Lower lobe of right lung (tissue), 2 donors: ENCODE results near the gene WEE2. TPM values are rescaled to one million over a fixed set of nuclear protein-coding genes. Genes with fewer than 3 reads are reported as not detected.
"Not testable (repeated sequence)": the region's sequence is repeated elsewhere in the genome, so short reads cannot be mapped to it uniquely, and the experiment has no call there.

Experiments used
- ATAC-seq, 2 donors: fragments of 200-7000 bp; cut with Tn5 transposase; one replicate each; pipeline ENCODE4 v1.9.1; 2020 to 2022; ENCODE audit warnings: mild to moderate bottlenecking in 2 of 2, moderate library complexity in 2 of 2
- DNase-seq: peaks from one replicate; pipeline ENCODE4 v3.0.0-alpha.2; 2020
- H3K27ac ChIP-seq: fragments of 200-600 bp; one replicate; pipeline ENCODE4 v1.8.0; 2022
- H3K27me3 ChIP-seq: fragments of 200-600 bp; one replicate; pipeline ENCODE4 v1.8.0; 2022; ENCODE audit warnings: low read depth
- H3K36me3 ChIP-seq: fragments of 200-600 bp; one replicate; pipeline ENCODE4 v1.8.0; 2022; ENCODE audit warnings: mild to moderate bottlenecking
- H3K4me1 ChIP-seq: fragments of 200-600 bp; one replicate; pipeline ENCODE4 v1.8.0; 2022
- H3K4me3 ChIP-seq: fragments of 200-600 bp; one replicate; pipeline ENCODE4 v1.8.0; 2022; ENCODE audit warnings: mild to moderate bottlenecking
- H3K9me3 ChIP-seq: fragments of 200-600 bp; one replicate; pipeline ENCODE4 v1.8.0; 2022
- CTCF ChIP-seq: fragments of 200-600 bp; IDR thresholded peaks from one replicate; pipeline ENCODE4 v1.8.0; 2022; ENCODE audit warnings: antibody characterized with exemption, mild to moderate bottlenecking
- intact Hi-C: fragments of 100-400 bp; cut with DNase I; formaldehyde crosslinking; loops from one replicate; pipeline ENCODE4 v1.11.0; 2022
- total RNA-seq: library from RNA; stranded (reverse); fragmentation: NEBNext Ultra II Directional; extraction: Animal tissue kit (Norgen Biotek cat#: 25700); gene quantifications from one replicate; pipeline ENCODE4 v1.2.1, GENCODE V29; 2021
- donor health status: DM: no; HTN: yes; CAD: no; lungs with severe emphysema.

The WEE2 gene
- total RNA-seq, 1 donor from 2014 or later = not detected

- Histone ChIP-seq H3K4me3 (peak overlapping the region; percentile 80), H3K36me3 (peaks cover 48% of the 10 kb centered on the region), H3K4me1 (peaks cover 33% of the 10 kb centered on the region), H3K27me3 (no peaks in the 10 kb centered on the region), H3K27ac (no peak overlapping the region), H3K9me3 (no peaks in the 10 kb centered on the region)
- no peak for TF ChIP-seq CTCF
- intact Hi-C loops = no loop called here
- no peak for ATAC-seq
- no peak for DNase-seq
Measured at GRCh38 chr7:141739250-141739649, 31.1 kb downstream of the WEE2 start.

DNA sequence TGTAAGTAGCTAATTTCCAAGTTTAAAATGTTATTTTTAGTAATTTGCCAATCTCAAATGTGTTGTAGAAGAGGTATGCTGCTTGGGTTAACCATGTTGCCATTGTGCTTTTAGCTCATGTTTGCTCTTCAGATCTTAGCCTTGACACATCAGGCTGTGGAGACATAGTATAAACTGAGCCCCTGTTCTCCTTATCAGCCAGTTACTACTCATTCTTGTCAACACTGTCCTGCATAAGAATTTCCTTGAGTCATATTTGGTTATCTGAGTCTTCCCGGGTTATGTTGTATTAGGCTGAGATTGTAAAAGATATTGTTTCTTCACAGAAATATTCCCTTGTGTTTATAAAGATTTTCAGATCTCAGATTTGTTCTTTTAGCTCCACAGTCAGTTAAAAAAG lies 34.1 kb downstream of the WEE2 start:
- no peak for ATAC-seq
- intact Hi-C loops = no loop called here
- no peak for DNase-seq
- no peaks in the 10 kb centered on the region for H3K27me3 ChIP-seq
- H3K4me1 ChIP-seq = peaks cover 30% of the 10 kb centered on the region
- no peak for TF ChIP-seq CTCF
- peaks cover 78% of the 10 kb centered on the region for H3K36me3 ChIP-seq
- H3K9me3 ChIP-seq = no peaks in the 10 kb centered on the region
- no peak overlapping the region for H3K4me3 ChIP-seq
- H3K27ac ChIP-seq = no peak overlapping the region

- Histone ChIP-seq H3K27me3 (no peaks in the 10 kb centered on the region), H3K27ac (no peak overlapping the region), H3K4me1 (peaks cover 21% of the 10 kb centered on the region), H3K9me3 (no peaks in the 10 kb centered on the region), H3K36me3 (peaks cover 97% of the 10 kb centered on the region), H3K4me3 (no peak overlapping the region)
- ATAC-seq (no peak), DNase-seq (no peak)
- intact Hi-C loops = no loop called here
- no peak for TF ChIP-seq CTCF
Measured at GRCh38 chr7:141744131-141744530, 36.0 kb downstream of the WEE2 start.

DNA sequence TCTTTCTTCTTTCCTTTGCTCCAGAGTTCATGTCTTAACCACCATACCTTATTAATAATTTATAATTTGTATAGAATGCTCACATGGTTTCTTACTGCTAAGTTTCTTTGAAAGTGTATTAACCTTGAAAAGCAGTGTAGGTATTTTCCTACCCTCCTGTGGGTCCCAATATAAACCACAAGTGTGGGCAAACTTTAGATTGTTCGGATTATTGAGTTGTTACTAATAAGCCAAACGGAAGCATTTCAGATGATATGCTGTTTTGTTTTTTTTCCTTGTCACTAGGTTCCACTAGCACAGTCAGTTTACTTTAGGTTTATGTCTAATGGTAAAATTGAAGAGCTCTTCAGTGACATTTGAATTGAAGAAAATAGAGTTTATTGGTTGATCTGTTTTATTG lies 40.2 kb downstream of the WEE2 start:
- Histone ChIP-seq H3K9me3 (peaks cover 29% of the 10 kb centered on the region), H3K36me3 (peaks cover 100% of the 10 kb centered on the region), H3K27me3 (no peaks in the 10 kb centered on the region), H3K4me3 (no peak overlapping the region), H3K4me1 (no peaks in the 10 kb centered on the region), H3K27ac (no peak overlapping the region)
- ATAC-seq (no peak), DNase-seq (no peak)
- intact Hi-C loops = no loop called here
- TF ChIP-seq CTCF = no peak

DNA sequence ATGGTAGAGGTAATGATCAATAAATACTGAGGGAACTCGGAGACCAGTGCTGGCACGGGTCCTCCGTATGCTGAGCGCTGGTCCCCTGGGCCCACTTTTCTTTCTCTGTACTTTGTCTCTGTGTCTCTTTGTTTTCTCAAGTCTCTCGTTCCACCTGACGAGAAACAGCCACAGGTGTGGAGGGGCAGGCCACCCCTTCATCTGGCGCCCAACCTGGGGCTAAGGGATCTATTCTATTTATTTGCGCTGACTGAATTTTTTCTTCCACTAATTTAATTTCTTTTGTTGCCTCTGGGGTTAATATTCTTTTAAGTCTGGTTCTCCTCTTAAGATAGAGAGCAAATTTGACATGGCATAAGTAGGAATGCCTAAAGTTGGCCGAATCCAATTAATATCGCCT lies 43.8 kb downstream of the WEE2 start:
- intact Hi-C loops, DNase-seq, ATAC-seq, H3K4me1 ChIP-seq, H3K27ac ChIP-seq, H3K4me3 ChIP-seq, H3K27me3 ChIP-seq: not testable (repeated sequence)
- Histone ChIP-seq H3K9me3 (peaks cover 29% of the 10 kb centered on the region), H3K36me3 (peaks cover 100% of the 10 kb centered on the region)

DNA sequence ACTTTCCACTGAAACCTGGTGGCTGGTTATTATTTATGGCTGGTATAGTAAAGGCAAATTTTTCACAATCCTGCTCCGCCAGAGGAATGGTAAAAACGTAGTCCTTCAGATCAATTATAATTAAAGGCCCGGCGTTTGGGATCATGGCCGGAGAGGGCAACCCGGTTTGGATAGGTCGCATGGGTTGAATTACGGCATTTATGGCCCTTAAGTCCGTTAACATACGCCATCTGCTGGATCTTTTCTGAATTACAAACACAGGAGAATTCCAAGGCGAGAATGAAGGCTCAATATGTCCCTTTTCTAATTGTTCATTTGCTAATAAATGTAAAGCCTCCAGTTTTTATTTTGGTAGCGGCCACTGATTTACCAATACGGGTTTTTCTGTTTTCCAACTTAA lies 44.5 kb downstream of the WEE2 start:
- intact Hi-C loops = no loop called here
- Histone ChIP-seq H3K4me3 (no peak overlapping the region), H3K27ac (no peak overlapping the region), H3K4me1 (no peaks in the 10 kb centered on the region), H3K36me3 (peaks cover 100% of the 10 kb centered on the region), H3K27me3 (no peaks in the 10 kb centered on the region), H3K9me3 (peaks cover 29% of the 10 kb centered on the region)
- no peak for ATAC-seq
- no peak for DNase-seq
- peak; percentile 12 for TF ChIP-seq CTCF
